HL-60 (cell line): ENCODE results near the gene CNTROB.

Experiments
- DNase-seq, 2 experiments: peaks; one replicate each; pipeline ENCODE4 v3.0.0-alpha.2; 2010 to 2020; ENCODE audit warnings: low read depth in 1 of 2, low spot score in 1 of 2
- H3K27ac ChIP-seq: fragments of 250-450 bp; sonication (Bioruptor Pico); replicated peaks from 2 replicates; pipeline ENCODE4 v1.5.1; 2020; ENCODE audit warnings: mild to moderate bottlenecking, moderate library complexity
- H3K27me3 ChIP-seq: fragments of 250-450 bp; sonication (Bioruptor Pico); 2 replicates; pipeline ENCODE4 v1.5.1; 2021; ENCODE audit warnings: mild to moderate bottlenecking, moderate library complexity; ENCODE audit not compliant: insufficient read depth, poor library complexity, severe bottlenecking
- H3K4me3 ChIP-seq: replicated peaks from 2 replicates; pipeline ENCODE4 v1.5.1; 2011; ENCODE audit warnings: mild to moderate bottlenecking, control low read depth, low read length; ENCODE audit not compliant: insufficient read depth
- GABPA ChIP-seq: IDR thresholded peaks from 2 replicates; pipeline ENCODE4 v1.6.1; 2012; ENCODE audit warnings: low read depth
- POLR2AphosphoS5 ChIP-seq: IDR thresholded peaks from 2 replicates; pipeline ENCODE4 v1.6.1; 2012; ENCODE audit warnings: low read depth
- SPI1 ChIP-seq: IDR thresholded peaks from 2 replicates; pipeline ENCODE4 v1.6.1; 2012; ENCODE audit warnings: low read depth, mild to moderate bottlenecking, borderline replicate concordance
- TF ChIP-seq, protein P1 (sequence below): IDR thresholded peaks from 2 replicates; pipeline ENCODE4 v1.6.1; 2012; ENCODE audit warnings: low read depth; ENCODE audit not compliant: insufficient replicate concordance
- TF ChIP-seq, protein P2 (sequence below): IDR thresholded peaks from one replicate; pipeline ENCODE4 v1.5.1; 2011; ENCODE audit warnings: low read length, control low read depth, inconsistent platforms; ENCODE audit not compliant: insufficient read depth

CNTROB gene

DNA sequence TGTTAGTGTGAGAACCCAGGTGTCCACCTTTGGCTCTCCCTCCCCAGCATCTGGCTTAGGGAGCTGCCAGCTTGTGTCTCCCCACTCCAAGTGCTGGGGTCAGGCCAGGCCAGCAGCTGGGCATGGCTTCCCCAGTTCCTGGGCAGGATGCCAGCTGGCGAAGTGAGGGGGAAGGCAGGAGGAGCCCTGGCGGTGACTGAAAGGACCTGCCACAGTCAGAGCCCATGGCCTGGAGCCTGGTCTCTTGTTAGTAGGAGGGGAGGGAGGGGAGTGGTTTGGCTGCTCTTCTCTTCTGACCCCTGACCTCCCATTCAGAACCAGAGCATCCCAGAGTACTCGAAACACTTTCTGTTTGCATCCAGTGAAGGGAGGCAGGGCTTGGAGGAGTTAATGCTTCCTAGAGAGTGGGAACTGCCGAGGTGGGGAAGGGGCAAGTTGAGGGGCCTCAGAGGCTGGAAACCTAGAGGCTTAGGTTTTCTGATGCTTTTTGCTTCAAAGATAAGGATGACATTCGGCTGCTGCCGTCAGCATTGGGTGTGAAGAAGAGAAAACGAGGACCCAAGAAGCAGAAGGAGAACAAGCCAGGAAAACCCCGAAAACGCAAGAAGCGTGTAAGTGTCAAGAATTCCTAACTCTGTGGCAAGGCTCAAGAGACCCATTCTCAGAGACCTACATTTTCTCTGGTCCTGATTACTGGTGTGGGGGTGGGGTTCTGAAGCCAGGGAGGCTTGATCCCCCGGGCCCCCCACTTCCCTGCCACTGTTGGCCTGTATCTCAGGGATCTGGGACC, 42.6 kb upstream of the CNTROB start:
- TF ChIP-seq, protein P1, sequence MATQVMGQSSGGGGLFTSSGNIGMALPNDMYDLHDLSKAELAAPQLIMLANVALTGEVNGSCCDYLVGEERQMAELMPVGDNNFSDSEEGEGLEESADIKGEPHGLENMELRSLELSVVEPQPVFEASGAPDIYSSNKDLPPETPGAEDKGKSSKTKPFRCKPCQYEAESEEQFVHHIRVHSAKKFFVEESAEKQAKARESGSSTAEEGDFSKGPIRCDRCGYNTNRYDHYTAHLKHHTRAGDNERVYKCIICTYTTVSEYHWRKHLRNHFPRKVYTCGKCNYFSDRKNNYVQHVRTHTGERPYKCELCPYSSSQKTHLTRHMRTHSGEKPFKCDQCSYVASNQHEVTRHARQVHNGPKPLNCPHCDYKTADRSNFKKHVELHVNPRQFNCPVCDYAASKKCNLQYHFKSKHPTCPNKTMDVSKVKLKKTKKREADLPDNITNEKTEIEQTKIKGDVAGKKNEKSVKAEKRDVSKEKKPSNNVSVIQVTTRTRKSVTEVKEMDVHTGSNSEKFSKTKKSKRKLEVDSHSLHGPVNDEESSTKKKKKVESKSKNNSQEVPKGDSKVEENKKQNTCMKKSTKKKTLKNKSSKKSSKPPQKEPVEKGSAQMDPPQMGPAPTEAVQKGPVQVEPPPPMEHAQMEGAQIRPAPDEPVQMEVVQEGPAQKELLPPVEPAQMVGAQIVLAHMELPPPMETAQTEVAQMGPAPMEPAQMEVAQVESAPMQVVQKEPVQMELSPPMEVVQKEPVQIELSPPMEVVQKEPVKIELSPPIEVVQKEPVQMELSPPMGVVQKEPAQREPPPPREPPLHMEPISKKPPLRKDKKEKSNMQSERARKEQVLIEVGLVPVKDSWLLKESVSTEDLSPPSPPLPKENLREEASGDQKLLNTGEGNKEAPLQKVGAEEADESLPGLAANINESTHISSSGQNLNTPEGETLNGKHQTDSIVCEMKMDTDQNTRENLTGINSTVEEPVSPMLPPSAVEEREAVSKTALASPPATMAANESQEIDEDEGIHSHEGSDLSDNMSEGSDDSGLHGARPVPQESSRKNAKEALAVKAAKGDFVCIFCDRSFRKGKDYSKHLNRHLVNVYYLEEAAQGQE: no peak
- TF ChIP-seq POLR2AphosphoS5: peak; percentile 44; the same call in 1 of the 2 replicates
- TF ChIP-seq, protein P2, sequence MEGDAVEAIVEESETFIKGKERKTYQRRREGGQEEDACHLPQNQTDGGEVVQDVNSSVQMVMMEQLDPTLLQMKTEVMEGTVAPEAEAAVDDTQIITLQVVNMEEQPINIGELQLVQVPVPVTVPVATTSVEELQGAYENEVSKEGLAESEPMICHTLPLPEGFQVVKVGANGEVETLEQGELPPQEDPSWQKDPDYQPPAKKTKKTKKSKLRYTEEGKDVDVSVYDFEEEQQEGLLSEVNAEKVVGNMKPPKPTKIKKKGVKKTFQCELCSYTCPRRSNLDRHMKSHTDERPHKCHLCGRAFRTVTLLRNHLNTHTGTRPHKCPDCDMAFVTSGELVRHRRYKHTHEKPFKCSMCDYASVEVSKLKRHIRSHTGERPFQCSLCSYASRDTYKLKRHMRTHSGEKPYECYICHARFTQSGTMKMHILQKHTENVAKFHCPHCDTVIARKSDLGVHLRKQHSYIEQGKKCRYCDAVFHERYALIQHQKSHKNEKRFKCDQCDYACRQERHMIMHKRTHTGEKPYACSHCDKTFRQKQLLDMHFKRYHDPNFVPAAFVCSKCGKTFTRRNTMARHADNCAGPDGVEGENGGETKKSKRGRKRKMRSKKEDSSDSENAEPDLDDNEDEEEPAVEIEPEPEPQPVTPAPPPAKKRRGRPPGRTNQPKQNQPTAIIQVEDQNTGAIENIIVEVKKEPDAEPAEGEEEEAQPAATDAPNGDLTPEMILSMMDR: no peak
- TF ChIP-seq GABPA: no peak
- Histone ChIP-seq H3K4me3 (no peak overlapping the region), H3K27me3 (no peaks in the 10 kb centered on the region), H3K27ac (no peak overlapping the region)
- peak in 1 of 2 experiments; percentile 81 for DNase-seq

DNA sequence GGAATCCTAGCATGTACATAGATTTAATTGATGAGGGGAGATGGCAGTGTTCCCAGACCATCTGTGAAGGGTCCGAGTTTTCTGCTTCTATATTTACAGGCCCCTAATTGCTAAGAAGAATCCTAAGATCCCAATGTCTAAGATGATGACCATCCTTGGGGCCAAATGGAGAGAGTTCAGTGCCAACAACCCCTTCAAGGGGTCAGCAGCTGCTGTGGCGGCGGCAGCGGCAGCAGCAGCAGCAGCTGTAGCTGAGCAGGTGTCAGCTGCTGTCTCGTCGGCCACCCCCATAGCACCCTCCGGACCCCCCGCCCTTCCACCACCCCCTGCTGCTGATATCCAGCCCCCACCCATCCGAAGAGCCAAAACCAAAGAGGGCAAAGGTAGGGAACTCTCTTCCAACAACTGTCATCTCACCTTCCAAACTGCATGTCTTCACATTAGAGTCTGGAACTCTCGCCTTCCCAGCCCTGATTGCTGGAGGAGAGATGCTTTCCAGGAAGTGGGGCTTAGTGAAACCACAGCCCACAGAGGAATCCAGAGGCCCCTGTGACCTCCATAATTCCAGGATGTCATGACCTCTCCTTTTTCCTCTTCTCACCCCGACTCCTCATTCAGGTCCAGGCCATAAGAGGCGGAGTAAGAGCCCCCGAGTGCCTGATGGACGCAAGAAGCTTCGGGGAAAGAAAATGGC, 38.7 kb upstream of the CNTROB start:
- TF ChIP-seq, protein P1: no peak
- TF ChIP-seq POLR2AphosphoS5 (no peak), SPI1 (no peak)
- TF ChIP-seq, protein P2: no peak

DNA sequence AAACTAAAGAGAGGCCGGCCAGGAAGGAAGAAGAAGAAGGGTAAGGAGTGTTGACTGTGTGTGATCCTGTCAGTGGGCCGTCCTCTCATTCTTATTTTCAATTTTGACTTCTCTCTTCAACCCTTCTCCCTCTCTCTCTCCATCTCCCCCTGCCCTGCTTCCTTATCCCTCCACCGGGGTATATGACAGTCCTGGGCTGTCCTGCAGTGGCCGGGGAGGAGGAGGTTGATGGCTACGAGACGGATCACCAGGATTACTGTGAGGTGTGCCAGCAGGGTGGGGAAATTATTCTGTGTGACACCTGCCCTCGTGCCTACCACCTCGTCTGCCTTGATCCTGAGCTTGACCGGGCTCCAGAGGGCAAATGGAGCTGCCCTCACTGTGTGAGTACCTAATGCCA, 37.8 kb upstream of the CNTROB start:
- no peak for TF ChIP-seq GABPA
- TF ChIP-seq, protein P2: no peak
- TF ChIP-seq, protein P1: no peak
- no peak for TF ChIP-seq SPI1
- TF ChIP-seq POLR2AphosphoS5: no peak
- H3K27me3 ChIP-seq: no peaks in the 10 kb centered on the region
- no peak overlapping the region for H3K27ac ChIP-seq
- no peak for DNase-seq
- no peak overlapping the region for H3K4me3 ChIP-seq

More for the DNA sequence above, 38.7 kb upstream of the CNTROB start:
- DNase-seq: no peak
- H3K4me3 ChIP-seq: no peak overlapping the region
- no peaks in the 10 kb centered on the region for H3K27me3 ChIP-seq
- no peak overlapping the region for H3K27ac ChIP-seq
